ENCODE results near the gene PLCXD1.
"Not testable (repeated sequence)": the region's sequence is repeated elsewhere in the genome, so short reads cannot be mapped to it uniquely, and the experiment has no call there.

PLCXD1 gene

GRCh38 chrX:318739-319578, 37.8 kb downstream of the PLCXD1 start, which contains the start of gene GTPBP6:
Gene GTPBP6, minus strand, starts transcription at chrX:318796. Its CDS starts 9 bp downstream, at chrX:318787.
- DNase-seq, result no peak

- DNase-seq, result no peak
Measured at GRCh38 chrX:319579-320125, 38.5 kb downstream of the PLCXD1 start.

GRCh38 chrX:320126-320783, 39.1 kb downstream of the PLCXD1 start:
- DNase-seq, result no peak

- DNase-seq, result no peak
Measured at GRCh38 chrX:323721-324628, 42.8 kb downstream of the PLCXD1 start.

- not testable (repeated sequence) for DNase-seq
Measured at GRCh38 chrX:324664-325063, 43.5 kb downstream of the PLCXD1 start.

GRCh38 chrX:327660-328126, 46.5 kb downstream of the PLCXD1 start:
- DNase-seq, result no peak

GRCh38 chrX:329291-329910, 48.2 kb downstream of the PLCXD1 start:
- DNase-seq, result no peak

GRCh38 chrX:330141-330725, 49.1 kb downstream of the PLCXD1 start:
- DNase-seq, result not testable (repeated sequence)

- no peak for DNase-seq
Measured at GRCh38 chrX:330726-331150, 49.6 kb downstream of the PLCXD1 start.

- DNase-seq, result no peak
Measured at GRCh38 chrX:331151-331824, 50.1 kb downstream of the PLCXD1 start.

- DNase-seq, result no peak
Measured at GRCh38 chrX:331825-332495, 50.8 kb downstream of the PLCXD1 start.

GRCh38 chrX:332496-332860, 51.3 kb downstream of the PLCXD1 start:
- DNase-seq, result no peak

GRCh38 chrX:332916-333610, 51.9 kb downstream of the PLCXD1 start:
- DNase-seq, result no peak

GRCh38 chrX:333611-334311, 52.6 kb downstream of the PLCXD1 start:
- no peak for DNase-seq

GRCh38 chrX:334331-334891, 53.2 kb downstream of the PLCXD1 start:
- no peak for DNase-seq

GRCh38 chrX:334971-335757, 54.0 kb downstream of the PLCXD1 start:
- no peak for DNase-seq

GRCh38 chrX:335758-336155, 54.6 kb downstream of the PLCXD1 start:
- DNase-seq, result no peak

GRCh38 chrX:336227-336626, 55.0 kb downstream of the PLCXD1 start:
- no peak for DNase-seq

Data from GDM1 (cell line).